GM10266 (cell line): ENCODE data around the gene NUDT15.
"Not testable (repeated sequence)": the region's sequence is repeated elsewhere in the genome, so short reads cannot be mapped to it uniquely, and the experiment has no call there.

ENCODE experiments used
- DNase-seq: peaks from one replicate; pipeline ENCODE4 v3.0.0; 2012; ENCODE audit errors: extremely low spot score
- CTCF ChIP-seq: IDR thresholded peaks from 2 replicates; pipeline ENCODE4 v1.5.1; 2012; ENCODE audit warnings: mild to moderate bottlenecking, low read depth; ENCODE audit not compliant: control insufficient read depth, insufficient read depth; ENCODE audit errors: missing control alignments

Gene NUDT15

DNA sequence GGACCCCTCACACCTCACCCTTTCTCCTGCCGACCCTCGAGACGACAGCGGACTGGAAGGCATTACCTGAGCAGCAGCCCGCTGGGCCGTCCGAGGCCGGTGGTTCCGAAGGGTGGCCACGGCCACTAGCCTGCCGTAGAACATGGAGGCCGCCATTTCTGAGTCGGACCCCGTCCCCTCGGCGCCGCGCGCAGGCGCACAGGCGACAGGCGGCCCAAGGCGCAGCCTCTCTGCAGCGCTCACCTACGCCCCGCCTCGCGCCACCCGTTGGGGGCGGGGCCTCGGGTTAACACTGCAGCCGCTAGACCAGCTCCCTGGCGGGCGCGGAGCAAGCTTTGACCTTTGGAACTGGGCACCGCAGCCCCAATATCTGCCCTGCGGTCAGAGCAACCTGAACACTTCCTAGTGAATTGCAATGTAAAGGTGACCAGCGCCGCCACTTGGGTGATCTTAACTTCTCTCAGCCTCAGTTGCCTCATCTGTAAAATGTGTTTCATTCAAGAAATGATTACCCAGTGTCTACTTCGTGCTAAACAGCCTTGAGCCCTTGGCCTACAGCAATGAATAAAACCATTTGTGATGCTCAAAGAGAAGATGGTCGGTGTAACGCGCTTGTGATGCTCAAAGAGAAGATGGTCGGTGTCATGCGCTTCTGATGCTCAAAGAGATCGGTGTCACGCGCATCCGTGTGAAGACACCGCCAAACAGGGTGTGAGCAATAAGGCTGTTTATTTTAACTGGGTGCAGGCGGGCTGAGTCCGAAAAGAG, 36.2 kb upstream of the NUDT15 start, which contains the start of gene SUCLA2:
Gene SUCLA2, minus strand, starts transcription at position 160 of the 768 bp plus-strand sequence. Its CDS starts 4 bp downstream, at position 156.
- peak; percentile 94 for DNase-seq
- no peak for TF ChIP-seq CTCF

DNA sequence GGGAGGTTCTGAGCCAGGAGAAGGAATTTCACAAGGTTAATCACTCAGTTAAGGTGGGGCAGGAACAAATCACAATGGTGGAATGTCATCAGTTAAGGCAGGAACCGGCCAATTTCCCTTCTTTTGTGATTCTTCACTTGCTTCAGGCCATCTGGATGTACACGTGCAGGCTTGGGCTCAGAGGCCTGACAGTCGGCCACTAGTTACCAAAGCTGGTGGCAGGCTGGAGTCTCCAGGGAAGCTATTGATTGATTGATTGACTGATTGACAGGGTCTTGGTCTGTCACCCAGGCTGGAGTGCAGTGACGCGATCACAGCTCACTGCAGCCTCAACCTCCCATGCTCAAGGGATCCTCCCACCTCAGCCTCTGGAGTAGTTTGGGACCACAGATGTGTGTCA, 35.5 kb upstream of the NUDT15 start:
- not testable (repeated sequence) for DNase-seq

GRCh38 chr13:48004201-48004600, 33.3 kb upstream of the NUDT15 start:
- no peak for DNase-seq
- no peak for TF ChIP-seq CTCF

GRCh38 chr13:48006396-48006795, 31.1 kb upstream of the NUDT15 start:
- no peak for TF ChIP-seq CTCF
- DNase-seq, result no peak

- no peak for TF ChIP-seq CTCF
- DNase-seq, result no peak
Observed at GRCh38 chr13:48009284-48009683, 28.2 kb upstream of the NUDT15 start.

DNA sequence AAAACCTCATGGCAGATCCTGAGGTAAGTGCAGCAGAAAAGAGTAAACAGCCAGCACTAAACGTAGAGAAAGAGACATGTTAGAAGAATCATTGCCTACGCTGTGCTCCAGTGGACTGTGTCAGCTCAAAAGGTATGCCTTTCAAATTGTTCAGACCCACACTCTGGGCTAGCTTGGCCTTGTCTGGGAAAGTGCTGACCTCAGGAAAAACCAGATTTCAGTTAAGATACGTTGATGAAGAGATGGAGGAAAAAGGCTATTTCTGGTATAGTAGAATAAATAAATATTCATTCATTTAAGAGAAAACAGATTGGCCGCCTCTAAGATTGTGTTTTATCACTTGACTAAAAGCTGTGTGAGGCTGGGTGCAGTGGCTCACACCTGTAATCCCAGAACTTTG, 26.8 kb upstream of the NUDT15 start:
- no peak for TF ChIP-seq CTCF
- no peak for DNase-seq

GRCh38 chr13:48012668-48013067, 24.9 kb upstream of the NUDT15 start:
- TF ChIP-seq CTCF, result no peak
- no peak for DNase-seq
